ENCODE measurements around the gene STPG1.

Gene STPG1

GRCh38 chr1:24392604-24392946, 21.0 kb downstream of the STPG1 start:
- DNase-seq = no peak

- DNase-seq = peak; percentile 78
Measured at GRCh38 chr1:24391882-24392603, 21.5 kb downstream of the STPG1 start.

GRCh38 chr1:24390924-24391782, 22.4 kb downstream of the STPG1 start:
- DNase-seq = peak; percentile 87

- DNase-seq = no peak
Measured at GRCh38 chr1:24389231-24389678, 24.3 kb downstream of the STPG1 start.

- no peak for DNase-seq
Measured at GRCh38 chr1:24388331-24388885, 25.2 kb downstream of the STPG1 start.

GRCh38 chr1:24387636-24388175, 25.9 kb downstream of the STPG1 start:
- no peak for DNase-seq

- no peak for DNase-seq
Measured at GRCh38 chr1:24386931-24387330, 26.7 kb downstream of the STPG1 start.

GRCh38 chr1:24386241-24386640, 27.3 kb downstream of the STPG1 start:
- DNase-seq = no peak

GRCh38 chr1:24385160-24385940, 28.2 kb downstream of the STPG1 start:
- DNase-seq = peak; percentile 54

- DNase-seq = no peak
Measured at GRCh38 chr1:24384251-24385090, 29.1 kb downstream of the STPG1 start.

- DNase-seq = no peak
Measured at GRCh38 chr1:24383381-24383940, 30.1 kb downstream of the STPG1 start.

GRCh38 chr1:24382165-24382577, 31.4 kb downstream of the STPG1 start:
- DNase-seq = no peak

GRCh38 chr1:24381256-24381655, 32.3 kb downstream of the STPG1 start:
- no peak for DNase-seq

GRCh38 chr1:24380508-24380907, 33.1 kb downstream of the STPG1 start:
- no peak for DNase-seq

- no peak for DNase-seq
Measured at GRCh38 chr1:24379733-24380315, 33.8 kb downstream of the STPG1 start.

GRCh38 chr1:24374891-24375786, 38.4 kb downstream of the STPG1 start:
- DNase-seq = no peak

- no peak for DNase-seq
Measured at GRCh38 chr1:24373710-24374109, 39.9 kb downstream of the STPG1 start.

- DNase-seq = no peak
Measured at GRCh38 chr1:24373044-24373443, 40.5 kb downstream of the STPG1 start.

- DNase-seq = no peak
Measured at GRCh38 chr1:24369801-24370200, 43.8 kb downstream of the STPG1 start.

GRCh38 chr1:24369199-24369598, 44.4 kb downstream of the STPG1 start:
- DNase-seq = no peak

Data from hematopoietic multipotent progenitor cell treated with erythropoietin and hydrocortisone succinate and interleukin-3 and kit ligand, for 6 days (in vitro differentiated cells).